K562 (cell line): Measurements from ENCODE around the gene DNAH8. TPM values are rescaled to one million over a fixed set of nuclear protein-coding genes. Genes with fewer than 3 reads are reported as not detected.

Experiments used
- ATAC-seq: fragments of 200-7000 bp; cut with Tn5 transposase; 3 replicates; pipeline ENCODE4 v1.9.1; 2020; ENCODE audit warnings: moderate library complexity
- BruUV-seq: library from RNA; stranded (reverse); fragments of 400-500 nt; replicated peaks from 2 replicates; lab custom pipeline; 2021; lab: Mats Ljungman, UMichigan
- CTCF ChIA-PET: fragments of 300-600 bp; formaldehyde crosslinking; extraction: SDS; loops from one replicate; lab custom pipeline; 2021; ENCODE audit warnings: low intra/inter-chr PET ratio; lab: Yijun Ruan, JAX
- POLR2A ChIA-PET: fragments of 300-600, 350-650 bp; sonication (Branson Sonifier 250); formaldehyde crosslinking; extraction: SDS; loops from one replicate; lab custom pipeline; 2021; ENCODE audit warnings: antibody characterized with exemption, inconsistent platforms; lab: Yijun Ruan, JAX
- DNase-seq, 4 experiments: peaks; one replicate each; pipeline versions ENCODE4 v3.0.0 to v3.0.0-alpha.2; 2011 to 2018; ENCODE audit warnings: low spot score in 3 of 4, mixed read lengths in 3 of 4; ENCODE audit errors: extremely low read depth in 1 of 4
- FAIRE-seq: peaks from 2 replicates; lab custom pipeline; 2011; peaks lifted over from hg19 to GRCh38; lab: Jason Lieb, UNC
- H2AFZ ChIP-seq: 2 replicates; pipeline ENCODE4 v1.6.0; 2011; ENCODE audit warnings: low read depth, low read length, control low read depth, inconsistent platforms
- H3K27ac ChIP-seq: fragments of 200-600 bp; 3 replicates; pipeline ENCODE4 v1.8.0; 2011; ENCODE audit warnings: low read depth, mild to moderate bottlenecking, control low read depth, inconsistent platforms, low read length, moderate library complexity, mixed read lengths; ENCODE audit errors: extremely low read depth
- H3K27me3 ChIP-seq, 2 experiments: fragments of 300-600 bp in 1 of 2; 2 replicates in 1 of 2; 3 replicates in 1 of 2; pipeline versions ENCODE4 v1.6.0 to v1.8.0; 2011; ENCODE audit warnings: inconsistent platforms in 2 of 2, low read length in 2 of 2, mild to moderate bottlenecking in 1 of 2, mixed read lengths in 1 of 2, moderate library complexity in 1 of 2; ENCODE audit not compliant: control insufficient read depth in 2 of 2, insufficient read depth in 2 of 2
- H3K36me3 ChIP-seq: fragments of 300-600 bp; 3 replicates; pipeline ENCODE4 v1.8.0; 2011; ENCODE audit warnings: mild to moderate bottlenecking, low read length, inconsistent platforms; ENCODE audit not compliant: control insufficient read depth, insufficient read depth
- H3K4me1 ChIP-seq, 2 experiments: fragments of 200-600 bp in 1 of 2; replicated peaks in 1 of 2; 2 replicates in 1 of 2; 3 replicates in 1 of 2; pipeline versions ENCODE4 v1.5.1 to v1.8.0; 2011; ENCODE audit warnings: inconsistent platforms in 2 of 2, low read length in 2 of 2, mild to moderate bottlenecking in 1 of 2, mixed read lengths in 1 of 2, moderate library complexity in 1 of 2; ENCODE audit not compliant: control insufficient read depth in 2 of 2, insufficient read depth in 2 of 2
- H3K4me2 ChIP-seq: 2 replicates; pipeline ENCODE4 v1.6.1; 2011; ENCODE audit warnings: low read length, control low read depth, inconsistent platforms, mixed read lengths; ENCODE audit not compliant: insufficient read depth
- H3K4me3 ChIP-seq: fragments of 200-600 bp; sonication (generic), shearing (Covaris generic); 2 replicates; pipeline ENCODE4 v1.5.1; 2016; ENCODE audit warnings: control low read depth, inconsistent platforms
- H3K79me2 ChIP-seq: fragments of 200-600 bp; 3 replicates; pipeline ENCODE4 v1.8.0; 2011; ENCODE audit warnings: low read length, inconsistent platforms; ENCODE audit not compliant: control insufficient read depth, insufficient read depth
- H3K9ac ChIP-seq, 2 experiments: 2 replicates each; pipeline versions ENCODE4 v1.6.0 to v1.6.1; 2011; ENCODE audit warnings: low read depth in 2 of 2, low read length in 2 of 2, control low read depth in 1 of 2, inconsistent platforms in 1 of 2, mild to moderate bottlenecking in 1 of 2, mixed read lengths in 1 of 2; ENCODE audit not compliant: insufficient read depth in 1 of 2
- H3K9me1 ChIP-seq: one replicate; pipeline ENCODE4 v1.6.0; 2011; ENCODE audit warnings: inconsistent platforms, mild to moderate bottlenecking, low read length, moderate library complexity; ENCODE audit not compliant: control insufficient read depth, insufficient read depth
- H3K9me3 ChIP-seq: replicated peaks from 2 replicates; pipeline ENCODE4 v1.5.1; 2011; ENCODE audit warnings: low read depth, low read length, inconsistent platforms; ENCODE audit not compliant: control insufficient read depth, insufficient read depth
- H4K20me1 ChIP-seq: replicated peaks from 2 replicates; pipeline ENCODE4 v1.6.1; 2011; ENCODE audit warnings: low read length, inconsistent platforms, mixed read lengths; ENCODE audit not compliant: control insufficient read depth, insufficient read depth
- CBX3 ChIP-seq, 2 experiments: IDR thresholded peaks; 1 replicate in 1 of 2; 2 replicates in 1 of 2; pipeline ENCODE4 v1.6.1; 2012; ENCODE audit warnings: inconsistent platforms in 2 of 2, low read length in 2 of 2, borderline replicate concordance in 1 of 2, control low read depth in 1 of 2
- CEBPB ChIP-seq: fragments of 450-650 bp; IDR thresholded peaks from 2 replicates; pipeline ENCODE4 v1.6.1; 2016; ENCODE audit warnings: missing genetic modification characterization, missing compliant biosample characterization
- CEBPG ChIP-seq, 3 experiments: fragments of 200-800 bp in 1 of 3; sonication (Bioruptor generic) in 1 of 3; sonication (generic) in 1 of 3; formaldehyde crosslinking in 1 of 3; IDR thresholded peaks in 2 of 3; conservative IDR thresholded peaks in 1 of 3; 2 replicates each; pipeline versions ENCODE4 v1.6.1 to v1.8.0; 2016 to 2022; ENCODE audit warnings: missing compliant biosample characterization in 2 of 3, missing genetic modification characterization in 2 of 3, mild to moderate bottlenecking in 1 of 3, missing genetic modification reagents in 1 of 3
- ZKSCAN3 ChIP-seq: fragments of 250-450 bp; sonication (Bioruptor Pico); IDR thresholded peaks from 2 replicates; pipeline ENCODE4 v1.4.0; 2020
- ZNF232 ChIP-seq: sonication (generic); formaldehyde crosslinking; IDR thresholded peaks from 2 replicates; pipeline ENCODE4 v1.8.0; 2022; ENCODE audit warnings: mild to moderate bottlenecking, missing genetic modification reagents
- WGBS: fragments of 100-300 bp; shearing (Covaris generic); methylation state at CpG from one replicate; pipeline ENCODE4 v1.1.6; 2016; ENCODE audit warnings: low coverage, mixed read lengths; ENCODE audit not compliant: insufficient coverage; ENCODE audit errors: missing lambda C conversion rate; 5-methylcytosine and 5-hydroxymethylcytosine counted together
- in situ Hi-C: fragments of 300-500 bp; cut with MboI; formaldehyde crosslinking; loops from 4 replicates; pipeline ENCODE4 v1.15.0; 2018; ENCODE audit warnings: inconsistent platforms, mixed read lengths
- intact Hi-C: fragments of 100-400 bp; cut with micrococcal nuclease; formaldehyde crosslinking; loops from 2 replicates; pipeline ENCODE4 v1.14.2; 2022
- polyA plus RNA-seq, 8 experiments: library from polyadenylated mRNA; depleted of rRNA in 4 of 8; stranded (reverse) in 5 of 8; unstranded in 3 of 8; fragments of >200 nt; fragmentation: Nextera tagmentation in 2 of 8; fragmentation: Illumina TruSeq in 1 of 8; extraction: Ambion mirVana in 2 of 8; extraction: Trizol in 1 of 8; gene quantifications; 2 replicates each; pipeline versions ENCODE4 v1.2.1 to v1.2.3, GENCODE V29; 2011 to 2014; ENCODE audit warnings: inconsistent platforms in 1 of 8, missing spikeins in 1 of 8
- total RNA-seq, 7 experiments: library from RNA; depleted of rRNA in 6 of 7; stranded (reverse); fragments of >200 nt in 6 of 7; fragmentation: Illumina TruSeq in 2 of 7; extraction: Trizol in 2 of 7; gene quantifications; 2 replicates each; pipeline versions ENCODE4 v1.2.1 to v1.2.3, GENCODE V29; 2011 to 2021; ENCODE audit warnings: low replicate concordance in 1 of 7

DNAH8 gene
- total and polyA plus RNA-seq, 9 of the 15 experiments (the other 6 are each of a cell fraction or from before 2014, with no cell fraction given) = 1.2 to 4.2 (median 2.9) TPM

DNA sequence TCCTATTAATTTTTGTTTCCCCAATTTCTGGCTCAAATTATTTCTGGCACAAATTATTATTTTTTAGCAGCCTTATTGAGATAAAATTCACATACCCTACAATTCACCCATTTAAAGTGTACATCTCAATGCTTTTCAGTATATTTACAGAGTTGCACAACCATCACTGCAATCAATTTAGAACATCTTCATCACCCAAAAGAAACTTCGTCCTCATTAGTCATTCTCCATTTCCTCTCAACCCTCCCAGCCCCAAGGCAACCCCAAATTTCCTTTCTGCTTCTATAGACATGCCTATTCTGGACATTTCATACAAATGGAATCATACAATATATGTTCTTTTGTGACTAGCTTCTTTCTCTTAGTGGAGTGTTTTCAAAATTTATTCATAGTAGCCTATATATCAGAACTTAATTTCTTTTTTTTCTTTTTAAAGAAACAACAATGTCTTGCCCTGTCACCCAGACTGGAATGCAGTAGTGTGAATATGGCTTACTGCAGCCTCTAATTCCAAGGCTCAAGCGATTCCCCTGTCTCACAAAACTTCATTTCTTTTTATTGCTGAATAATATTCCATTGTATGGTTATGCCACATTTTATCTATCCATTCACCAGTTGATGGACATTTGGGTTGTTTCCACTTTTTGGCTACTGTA, 84.5 kb downstream of the DNAH8 start:
- ChIA-PET POLR2A (no interaction called here), CTCF (no interaction called here)
- Histone ChIP-seq H3K79me2 (no peaks in the 10 kb centered on the region), H3K27me3 (no peaks in the 10 kb centered on the region), H3K9me3 (no peaks in the 10 kb centered on the region), H3K4me3 (no peak overlapping the region), H3K9me1 (no peaks in the 10 kb centered on the region), H3K27ac (no peak overlapping the region), H4K20me1 (no peaks in the 10 kb centered on the region), H2AFZ (no peak overlapping the region), H3K4me1 (peaks cover 8 to 20% of the 10 kb centered on the region in 2 experiments), H3K36me3 (no peaks in the 10 kb centered on the region), H3K9ac (no peak overlapping the region), H3K4me2 (no peak overlapping the region)
- in situ Hi-C loops (no loop called here), intact Hi-C loops (no loop called here)
- DNase-seq (no peak), ATAC-seq (no peak), FAIRE-seq (no peak)
- 28% methylated on average over 2 of the region's 2 CpGs for WGBS
- no peak for TF ChIP-seq ZKSCAN3 (CRISPR knock-in tag)
- peak; percentile 74 for TF ChIP-seq CEBPB (tag)
- no peak for TF ChIP-seq CEBPG (CRISPR knock-in tag; IDR thresholded peaks at IDR 0.05)
- 0 out of 4 replicates have a peak, but pooled peaks of 1 of the 2 experiments have one; percentile 14 for TF ChIP-seq CEBPG (tag; conservative IDR thresholded peaks at IDR 0.05 in 1 of 2, IDR thresholded peaks at IDR 0.05 in 1 of 2)
- BruUV-seq = no TSS peak

GRCh38 chr6:38801305-38801704, 86.2 kb downstream of the DNAH8 start:
- BruUV-seq = no TSS peak
- Histone ChIP-seq H3K4me2 (no peak overlapping the region), H3K79me2 (no peaks in the 10 kb centered on the region), H3K27ac (no peak overlapping the region), H3K4me3 (no peak overlapping the region), H3K9me3 (no peaks in the 10 kb centered on the region), H4K20me1 (no peaks in the 10 kb centered on the region), H2AFZ (no peak overlapping the region), H3K4me1 (peaks cover under 1 to 11% of the 10 kb centered on the region in 2 experiments; a peak in 2 of 5 replicates), H3K9me1 (no peaks in the 10 kb centered on the region), H3K27me3 (no peaks in the 10 kb centered on the region), H3K9ac (no peak overlapping the region), H3K36me3 (no peaks in the 10 kb centered on the region; the same call in 2 of the 3 replicates)
- FAIRE-seq (no peak), ATAC-seq (no peak), DNase-seq (no peak)
- ChIA-PET CTCF (no interaction called here), POLR2A (no interaction called here)
- in situ Hi-C loops (no loop called here), intact Hi-C loops (no loop called here)
- 47% methylated on average over 4 of the region's 4 CpGs for WGBS
- no peak for TF ChIP-seq ZNF232
- no peak for TF ChIP-seq CBX3 (IDR thresholded peaks at IDR 0.05; ENCODE audit: borderline replicate concordance in 1 of 2, low read length in 2 of 2)
